GM21723 (cell line): Measurements from ENCODE around the gene SLC41A2.

Source experiments
- ATAC-seq: cut with Tn5 transposase; IDR thresholded peaks from one replicate; pipeline ENCODE4 v1.9.1; 2021; ENCODE audit warnings: mild to moderate bottlenecking, moderate library complexity; ENCODE audit not compliant: unreplicated experiment

SLC41A2 gene

DNA sequence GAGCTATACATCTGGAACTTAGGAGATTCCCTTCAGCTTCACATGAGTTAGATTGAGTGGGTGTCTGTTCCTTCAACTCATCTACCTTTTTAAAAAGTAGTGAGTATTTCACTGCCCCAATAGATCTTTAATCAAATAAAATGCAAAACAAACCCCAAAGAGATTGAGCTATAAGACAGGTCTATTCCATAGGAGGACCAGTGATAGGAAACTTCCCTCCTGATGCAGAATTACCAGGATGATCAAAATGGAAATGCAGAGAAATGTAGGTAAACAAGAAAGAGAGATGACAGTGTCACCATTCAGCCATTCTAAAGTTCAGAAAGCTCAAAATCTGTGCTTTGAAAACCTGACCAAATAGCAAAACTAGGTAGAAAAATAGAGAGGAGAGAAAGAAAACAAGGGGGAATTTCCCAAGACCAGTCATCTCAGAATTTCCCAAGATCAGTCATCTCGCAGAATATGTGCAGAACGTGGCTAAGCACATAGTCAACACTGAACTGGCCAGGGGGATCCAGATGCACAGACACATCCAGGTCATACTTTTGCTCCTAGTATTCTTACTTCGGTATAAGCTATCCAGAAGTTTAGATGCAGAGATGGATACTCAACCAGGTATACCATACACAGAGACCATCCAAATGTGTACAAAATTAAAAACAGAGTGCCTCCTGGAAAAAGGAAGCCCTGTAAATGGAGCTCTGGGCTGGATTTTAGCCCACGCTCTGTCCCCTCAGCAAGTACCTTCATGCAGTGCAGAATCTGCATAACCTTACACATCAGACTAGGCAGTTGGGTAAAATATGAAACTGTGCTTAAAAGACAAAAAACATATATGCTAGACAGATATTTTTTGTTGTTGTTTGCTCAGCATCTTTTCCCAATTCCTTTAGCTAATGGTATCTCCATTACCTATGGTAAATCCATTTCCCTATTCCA lies 27.4 kb downstream of the SLC41A2 start:
- ATAC-seq, result peak; percentile 87

DNA sequence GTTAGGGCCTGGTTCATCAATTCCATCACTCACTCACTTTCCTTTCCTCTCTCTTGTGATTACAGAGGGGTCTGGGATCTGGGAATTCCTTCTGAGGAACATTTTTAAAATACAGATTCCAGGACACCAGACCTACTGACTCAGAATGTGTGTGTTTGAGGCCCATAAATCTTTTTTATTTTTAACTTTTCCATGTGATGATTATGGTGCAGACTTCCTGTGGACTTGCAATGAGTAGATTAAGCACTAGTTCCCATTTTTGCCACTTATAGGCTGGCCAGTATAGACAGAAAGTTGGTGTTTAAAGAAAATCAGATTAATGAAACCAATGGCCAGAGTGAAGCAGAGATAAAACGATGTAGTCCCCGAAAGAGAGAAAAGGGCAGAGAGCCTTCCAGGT lies 28.1 kb downstream of the SLC41A2 start:
- ATAC-seq, result no peak

DNA sequence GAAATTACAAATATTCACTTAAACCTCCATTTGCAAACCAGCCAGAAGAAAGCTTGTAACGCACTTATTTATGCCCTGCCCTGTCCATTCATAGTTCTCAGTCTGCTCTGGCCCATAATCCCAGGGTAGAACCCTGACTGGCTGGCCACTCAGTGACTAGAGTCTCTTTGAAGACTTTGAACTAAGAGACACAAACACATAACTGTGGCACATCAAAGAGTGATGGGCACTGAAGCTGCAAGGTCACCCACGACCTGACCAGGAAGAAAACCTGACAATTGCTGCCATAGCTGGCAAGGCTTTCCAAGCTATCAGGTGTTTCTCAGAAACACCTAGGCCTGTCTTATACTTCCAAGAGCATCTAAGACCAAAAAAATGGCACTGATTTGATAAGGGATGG lies 28.7 kb downstream of the SLC41A2 start:
- ATAC-seq, result no peak

DNA sequence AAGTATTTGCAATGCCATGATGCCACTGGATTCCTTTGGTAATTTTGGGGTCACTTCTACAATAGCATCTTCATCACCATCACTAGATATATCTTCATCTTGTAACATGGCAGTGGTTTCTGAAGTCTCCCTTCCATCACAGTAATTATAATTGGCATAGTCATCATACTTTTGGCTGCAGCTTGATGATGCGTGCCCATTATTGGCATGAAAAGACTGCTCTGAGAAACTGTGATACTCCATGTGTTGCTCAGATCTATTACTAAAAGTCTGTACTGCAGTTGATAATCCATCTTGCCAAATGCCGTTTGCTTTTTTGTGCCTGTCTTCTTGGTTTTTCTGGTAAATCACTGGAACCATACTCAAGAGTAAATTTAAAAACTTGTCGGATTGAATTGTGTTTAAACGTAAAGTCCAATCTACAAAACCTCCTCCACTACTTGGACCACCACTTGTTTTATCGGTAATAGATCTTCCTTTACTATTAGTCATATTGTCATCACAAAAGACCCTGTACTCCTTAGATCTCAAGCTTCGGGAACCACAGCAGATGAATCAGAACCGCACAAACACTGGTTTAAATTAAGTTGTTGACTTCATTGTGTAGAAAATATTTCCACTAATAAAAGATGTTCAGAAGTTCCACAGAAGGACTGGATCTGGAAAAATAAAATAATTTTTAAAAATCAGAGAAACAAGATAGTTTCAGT lies 29.9 kb downstream of the SLC41A2 start:
- ATAC-seq, result no peak

DNA sequence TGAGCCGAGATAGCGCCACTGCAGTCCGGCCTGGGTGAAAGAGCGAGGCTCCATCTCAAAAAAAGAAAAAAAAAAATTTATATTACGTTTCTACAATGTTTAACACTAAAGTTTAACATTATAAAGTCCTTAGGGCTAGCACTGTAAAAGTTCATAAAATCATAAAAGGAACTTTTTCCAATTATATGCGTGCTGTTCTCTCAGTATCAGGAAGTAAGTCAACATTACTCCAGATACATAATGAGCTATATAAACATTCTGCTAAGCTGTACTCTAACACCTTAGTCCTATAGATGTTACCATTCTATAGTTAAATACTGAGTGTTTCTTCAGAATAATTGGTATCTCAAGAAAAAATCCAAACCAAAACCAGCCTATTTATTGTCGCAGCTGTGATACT lies 32.6 kb downstream of the SLC41A2 start:
- ATAC-seq, result no peak

DNA sequence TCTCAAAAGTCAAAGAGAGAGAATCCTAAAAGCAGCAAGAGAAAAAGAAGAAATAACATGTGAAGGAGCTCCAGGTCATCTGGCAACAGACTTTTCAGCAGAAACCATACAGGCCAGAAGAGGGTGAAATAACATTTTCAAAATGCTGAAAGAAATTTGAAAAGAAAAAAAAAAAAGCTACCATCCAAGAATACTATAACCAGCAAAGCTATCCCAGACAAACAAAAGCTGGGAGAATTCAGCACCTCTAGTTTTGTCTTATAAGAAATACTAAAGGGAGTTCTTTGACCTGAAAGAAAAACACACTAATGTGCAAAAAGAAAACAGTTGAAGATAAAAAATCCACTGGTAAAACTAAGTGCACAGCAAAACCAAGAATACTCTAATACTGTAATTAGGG lies 36.8 kb downstream of the SLC41A2 start:
- no peak for ATAC-seq

DNA sequence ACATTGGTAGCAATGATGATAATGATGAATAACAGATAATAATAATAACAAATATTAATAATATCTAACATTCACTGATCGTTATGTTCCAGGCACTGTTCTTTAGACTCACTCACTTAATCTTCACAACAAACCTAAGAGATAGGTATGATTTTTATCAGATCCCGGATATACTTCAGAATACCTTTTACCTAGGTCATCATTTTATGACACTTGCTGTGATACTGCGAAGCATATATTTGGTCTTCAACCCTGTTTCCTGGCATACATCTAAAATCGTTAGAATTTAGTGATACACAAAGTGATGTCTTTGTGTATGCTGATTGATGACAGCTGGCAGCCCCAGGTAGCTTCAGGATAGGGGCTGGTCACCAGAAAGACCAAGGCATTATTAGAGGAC lies 46.1 kb downstream of the SLC41A2 start:
- ATAC-seq, result no peak

DNA sequence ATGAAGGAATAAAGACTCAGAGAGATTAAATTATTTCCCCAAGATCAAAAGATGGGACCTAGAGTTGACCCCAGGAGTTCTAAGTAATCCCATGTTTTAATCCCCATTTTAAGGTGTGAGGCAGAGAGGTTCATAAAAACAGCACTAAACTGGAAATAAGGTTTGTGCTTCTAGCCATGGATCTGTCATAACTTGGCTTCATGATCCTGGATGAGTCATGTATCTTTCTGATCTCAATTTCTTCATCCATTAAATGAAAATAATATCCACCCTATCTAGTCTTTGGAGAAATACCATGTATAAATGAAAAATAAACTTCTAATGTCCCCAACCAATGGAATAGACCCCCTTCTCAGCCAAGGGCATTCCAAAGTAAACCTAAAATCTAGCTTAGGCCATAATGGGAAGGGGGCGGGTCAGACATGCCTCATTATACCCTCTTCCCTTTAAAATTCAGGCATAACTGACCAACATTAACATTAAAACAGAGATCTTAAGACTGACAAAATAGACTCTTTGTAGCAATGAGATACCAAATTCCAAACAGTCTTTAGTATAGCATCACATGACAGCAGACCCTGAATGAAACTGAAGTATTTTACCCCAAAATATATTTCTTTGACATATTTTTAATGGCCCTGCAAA lies 47.8 kb downstream of the SLC41A2 start:
- no peak for ATAC-seq

DNA sequence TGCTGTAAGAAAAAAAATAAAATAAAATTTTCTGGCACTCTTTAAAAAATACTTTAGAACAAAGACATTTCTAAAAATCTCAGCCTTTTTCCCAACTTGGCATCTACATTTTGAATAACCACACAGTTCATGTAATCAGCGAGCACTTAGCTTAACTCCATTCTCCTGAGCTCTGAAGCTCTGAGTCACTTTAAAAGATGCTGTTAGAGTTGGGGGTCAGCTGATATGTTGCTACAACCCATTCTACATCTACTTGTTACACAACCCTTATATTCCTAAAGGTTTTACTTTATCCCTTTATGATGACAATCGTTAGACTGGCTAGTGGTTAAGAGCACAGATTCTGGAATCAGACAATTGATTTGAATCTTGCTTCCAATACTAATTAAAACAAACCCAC lies 48.3 kb downstream of the SLC41A2 start:
- no peak for ATAC-seq
